ENCODE measurements around the gene KIAA0930.

Gene KIAA0930

DNA sequence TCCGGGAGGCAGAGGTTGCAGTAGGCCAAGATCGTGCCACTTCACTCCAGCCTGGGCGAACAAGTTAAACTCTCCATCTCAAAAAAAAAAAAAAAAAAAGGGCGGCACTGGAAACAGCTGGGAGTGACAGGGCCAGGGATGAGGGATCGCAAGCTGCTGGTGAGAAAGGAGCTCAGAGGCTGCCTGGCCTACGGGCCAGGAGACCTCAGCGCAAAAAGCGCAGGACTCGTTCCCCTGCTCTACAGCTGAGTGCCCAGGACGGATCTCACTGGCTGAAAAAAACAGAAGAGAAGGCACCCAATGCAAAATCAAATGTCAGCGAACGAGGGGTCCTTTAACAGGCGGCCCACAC, 77.6 kb downstream of the KIAA0930 start:
- WGBS, 2 experiments = 6 to 12% methylated on average over 13 of the region's 13 CpGs

DNA sequence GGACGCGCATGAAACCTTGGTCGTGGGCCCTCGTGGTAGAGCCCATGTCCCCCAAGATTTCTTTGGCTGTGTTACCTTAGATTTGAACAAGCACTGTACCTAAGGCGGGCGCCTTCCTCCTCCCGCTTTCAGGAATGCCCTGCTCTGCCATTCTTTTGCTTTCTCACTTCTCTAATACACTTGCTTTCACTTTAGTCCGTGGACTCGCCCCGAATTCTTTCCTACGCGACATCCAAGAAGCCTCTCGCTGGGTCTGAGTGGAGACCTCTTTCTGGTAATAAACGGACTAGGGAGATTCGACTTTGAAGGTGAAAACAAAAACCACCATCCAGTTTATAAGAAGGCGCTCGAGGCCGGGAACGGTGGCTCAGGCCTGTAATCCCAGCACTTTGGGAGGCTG, 78.2 kb downstream of the KIAA0930 start:
- H3K9me3 ChIP-seq (ENCODE audit: control insufficient read depth, low read length) = no peaks in the 10 kb centered on the region
- WGBS, 2 experiments = 60 to 64% methylated on average over 19 of the region's 19 CpGs
- H3K4me1 ChIP-seq (ENCODE audit: control insufficient read depth, insufficient read depth, low read length) = peaks cover 19% of the 10 kb centered on the region
- H3K27ac ChIP-seq (ENCODE audit: insufficient read depth, low read depth, low read length, poor library complexity, severe bottlenecking) = no peak overlapping the region
- no peaks in the 10 kb centered on the region for H3K27me3 ChIP-seq (ENCODE audit: control insufficient read depth, insufficient read depth, low read length, poor library complexity, severe bottlenecking)
- no peak overlapping the region for H3K4me3 ChIP-seq (ENCODE audit: insufficient read depth, low read depth, low read length)
- H3K36me3 ChIP-seq (ENCODE audit: control insufficient read depth, insufficient read depth, low read length) = peaks cover 12% of the 10 kb centered on the region

More for the DNA sequence above, 77.6 kb downstream of the KIAA0930 start:
- Histone ChIP-seq H3K4me1 (ENCODE audit: control insufficient read depth, insufficient read depth, low read length) (peaks cover 19% of the 10 kb centered on the region), H3K36me3 (ENCODE audit: control insufficient read depth, insufficient read depth, low read length) (peaks cover 7% of the 10 kb centered on the region), H3K27me3 (ENCODE audit: control insufficient read depth, insufficient read depth, low read length, poor library complexity, severe bottlenecking) (no peaks in the 10 kb centered on the region), H3K9me3 (ENCODE audit: control insufficient read depth, low read length) (no peaks in the 10 kb centered on the region), H3K27ac (ENCODE audit: insufficient read depth, low read depth, low read length, poor library complexity, severe bottlenecking) (no peak overlapping the region), H3K4me3 (ENCODE audit: insufficient read depth, low read depth, low read length) (peak overlapping the region; percentile 86)

DNA sequence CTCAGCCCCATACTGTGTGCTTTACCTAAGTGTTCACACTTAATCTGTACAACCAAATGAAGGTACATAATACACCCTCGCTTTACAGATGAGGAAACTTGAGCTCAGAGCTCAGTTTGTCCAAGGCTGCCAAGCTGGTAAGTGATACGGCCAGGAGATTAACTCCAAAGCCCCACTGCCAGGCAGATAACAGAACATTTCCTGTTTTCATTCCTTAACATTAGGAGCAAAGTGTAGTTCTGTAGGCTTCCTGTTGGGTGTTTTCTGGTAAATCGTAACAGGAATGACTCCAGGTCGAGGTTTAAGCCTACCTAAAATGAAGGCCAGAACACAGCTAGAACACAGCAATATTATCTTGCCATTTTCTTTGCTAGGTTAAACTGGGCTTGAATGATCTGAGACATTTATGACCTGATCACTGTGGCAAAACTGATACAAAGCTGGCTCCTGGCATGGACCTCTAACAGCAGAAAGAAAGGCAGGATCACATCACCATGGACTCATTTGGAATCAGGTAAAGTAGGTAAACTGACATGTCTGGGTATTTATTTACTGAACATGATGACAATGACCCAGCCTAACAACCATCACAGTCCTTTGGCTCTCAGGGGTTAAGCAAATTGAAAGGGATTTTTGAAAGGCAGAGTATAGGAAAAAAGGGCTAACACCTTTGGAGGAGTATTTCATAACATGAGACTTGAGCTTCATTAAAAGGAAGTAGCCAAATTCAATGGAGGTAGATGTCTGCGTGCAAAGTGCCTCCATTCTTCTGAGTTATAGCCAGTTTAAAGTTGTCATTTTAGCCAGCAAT, 80.8 kb downstream of the KIAA0930 start:
- H3K4me1 ChIP-seq (ENCODE audit: control insufficient read depth, insufficient read depth, low read length) = peaks cover 8% of the 10 kb centered on the region
- no peaks in the 10 kb centered on the region for H3K27me3 ChIP-seq (ENCODE audit: control insufficient read depth, insufficient read depth, low read length, poor library complexity, severe bottlenecking)
- no peaks in the 10 kb centered on the region for H3K9me3 ChIP-seq (ENCODE audit: control insufficient read depth, low read length)
- WGBS, 2 experiments = 77% methylated on average over 5 of the region's 5 CpGs
- peaks cover 6% of the 10 kb centered on the region for H3K36me3 ChIP-seq (ENCODE audit: control insufficient read depth, insufficient read depth, low read length)
- H3K27ac ChIP-seq (ENCODE audit: insufficient read depth, low read depth, low read length, poor library complexity, severe bottlenecking) = no peak overlapping the region
- H3K4me3 ChIP-seq (ENCODE audit: insufficient read depth, low read depth, low read length) = no peak overlapping the region

DNA sequence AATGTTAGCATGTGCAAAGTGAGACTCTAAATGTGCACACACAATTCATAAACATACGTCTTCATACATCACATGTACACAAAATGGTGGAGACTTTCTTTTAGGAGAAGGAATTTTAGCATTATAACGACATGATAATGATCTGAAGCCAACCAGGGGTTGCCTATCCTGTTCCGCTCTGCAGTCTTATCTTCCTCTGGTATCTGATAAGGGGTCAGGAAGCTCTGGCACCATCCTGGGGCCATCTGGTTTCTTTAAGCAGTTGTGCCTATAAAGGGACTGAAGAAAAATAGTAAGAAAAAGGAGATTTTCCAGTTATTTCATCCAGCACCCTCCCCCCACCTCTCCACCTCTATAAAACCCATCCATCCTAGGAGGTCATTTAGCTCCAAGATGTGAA, 82.8 kb downstream of the KIAA0930 start:
- no peaks in the 10 kb centered on the region for H3K9me3 ChIP-seq (ENCODE audit: control insufficient read depth, low read length)
- peaks cover 8% of the 10 kb centered on the region for H3K4me1 ChIP-seq (ENCODE audit: control insufficient read depth, insufficient read depth, low read length)
- no peaks in the 10 kb centered on the region for H3K27me3 ChIP-seq (ENCODE audit: control insufficient read depth, insufficient read depth, low read length, poor library complexity, severe bottlenecking)
- H3K4me3 ChIP-seq (ENCODE audit: insufficient read depth, low read depth, low read length) = no peak overlapping the region
- WGBS, 2 experiments = 95 to 100% methylated on average over 2 to 3 of the region's 3 CpGs
- no peak overlapping the region for H3K27ac ChIP-seq (ENCODE audit: insufficient read depth, low read depth, low read length, poor library complexity, severe bottlenecking)
- peaks cover 6% of the 10 kb centered on the region for H3K36me3 ChIP-seq (ENCODE audit: control insufficient read depth, insufficient read depth, low read length)

DNA sequence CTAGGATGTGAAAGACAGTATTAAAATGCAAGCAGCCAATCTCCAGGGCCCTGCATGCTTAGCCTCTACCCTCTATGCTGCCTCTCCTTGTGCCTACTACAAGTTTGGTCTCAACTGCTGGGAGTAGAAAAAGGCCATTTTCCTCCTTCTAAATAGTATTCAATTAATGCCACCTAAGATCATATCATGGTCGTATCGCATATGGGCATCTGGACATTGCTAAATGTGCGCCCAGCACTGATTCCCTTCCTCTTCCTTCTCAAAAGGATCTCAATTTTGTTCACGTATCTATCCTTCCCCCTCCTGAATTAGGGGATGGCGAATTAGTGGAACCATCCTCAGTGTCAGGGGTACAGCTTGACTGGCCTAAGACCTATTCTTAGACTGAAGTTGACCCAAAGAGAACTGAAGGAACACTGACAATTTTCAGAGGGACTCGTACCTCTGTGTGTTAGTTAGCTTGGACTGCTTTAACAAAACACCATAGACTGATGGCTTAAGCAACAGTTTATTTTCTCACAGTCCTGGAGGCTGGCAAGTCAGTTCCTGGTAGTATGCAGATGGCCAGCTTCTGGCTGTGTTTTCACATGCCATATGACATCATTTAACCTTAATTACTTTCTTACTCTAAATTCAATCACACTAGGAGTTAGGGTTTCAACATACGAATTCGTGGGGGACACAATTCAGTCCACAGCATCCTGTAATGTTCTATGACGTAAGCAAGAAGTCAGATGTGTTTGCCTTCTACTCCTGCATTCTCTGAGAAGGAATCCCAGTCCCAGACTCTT, 85.4 kb downstream of the KIAA0930 start:
- Histone ChIP-seq H3K4me3 (ENCODE audit: insufficient read depth, low read depth, low read length) (no peak overlapping the region), H3K9me3 (ENCODE audit: control insufficient read depth, low read length) (no peaks in the 10 kb centered on the region), H3K4me1 (ENCODE audit: control insufficient read depth, insufficient read depth, low read length) (no peaks in the 10 kb centered on the region), H3K27ac (ENCODE audit: insufficient read depth, low read depth, low read length, poor library complexity, severe bottlenecking) (no peak overlapping the region), H3K27me3 (ENCODE audit: control insufficient read depth, insufficient read depth, low read length, poor library complexity, severe bottlenecking) (no peaks in the 10 kb centered on the region), H3K36me3 (ENCODE audit: control insufficient read depth, insufficient read depth, low read length) (peaks cover 6% of the 10 kb centered on the region)
- WGBS, 2 experiments = 85 to 86% methylated on average over 9 of the region's 9 CpGs

DNA sequence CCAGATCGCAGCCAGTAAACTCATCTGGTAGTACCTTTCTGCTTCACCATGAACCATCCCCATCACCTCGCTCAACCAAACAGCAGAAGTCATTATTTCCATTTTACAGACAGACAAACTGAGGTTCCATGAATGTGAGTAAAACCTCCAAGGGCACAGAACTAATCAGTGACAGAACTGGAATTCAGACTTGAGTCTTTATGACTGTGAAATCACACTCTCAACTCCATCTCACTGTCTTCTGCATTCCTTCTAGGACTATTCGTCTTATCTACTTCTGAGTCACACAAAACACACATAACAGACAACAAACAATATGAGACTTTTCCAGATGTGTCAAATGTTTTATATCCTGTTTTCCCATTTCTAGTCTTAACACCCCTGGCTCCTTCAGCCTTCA, 86.3 kb downstream of the KIAA0930 start:
- Histone ChIP-seq H3K27me3 (ENCODE audit: control insufficient read depth, insufficient read depth, low read length, poor library complexity, severe bottlenecking) (no peaks in the 10 kb centered on the region), H3K4me3 (ENCODE audit: insufficient read depth, low read depth, low read length) (no peak overlapping the region), H3K4me1 (ENCODE audit: control insufficient read depth, insufficient read depth, low read length) (no peaks in the 10 kb centered on the region), H3K36me3 (ENCODE audit: control insufficient read depth, insufficient read depth, low read length) (peaks cover 6% of the 10 kb centered on the region), H3K27ac (ENCODE audit: insufficient read depth, low read depth, low read length, poor library complexity, severe bottlenecking) (no peak overlapping the region), H3K9me3 (ENCODE audit: control insufficient read depth, low read length) (no peaks in the 10 kb centered on the region)
- WGBS, 2 experiments = 93 to 97% methylated on average over 3 of the region's 3 CpGs

DNA sequence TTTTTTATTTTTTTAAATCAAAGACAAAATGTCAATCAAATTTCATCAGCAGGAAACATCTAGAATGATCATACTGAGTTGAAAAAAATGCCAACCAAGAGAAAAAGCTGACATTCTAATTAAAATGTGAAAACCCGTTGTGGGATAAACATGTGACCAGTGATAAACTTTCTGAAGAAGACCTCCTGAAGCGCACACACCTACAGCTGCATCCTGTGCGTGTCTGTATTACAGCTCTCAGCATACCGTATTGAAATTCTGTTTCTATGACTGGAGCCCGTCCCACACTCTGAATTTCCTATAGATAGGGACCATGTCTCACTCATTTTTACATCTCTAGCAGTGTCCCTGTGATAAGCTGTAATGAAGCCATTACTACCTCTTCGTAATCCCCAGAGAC, 89.2 kb downstream of the KIAA0930 start:
- Histone ChIP-seq H3K4me1 (ENCODE audit: control insufficient read depth, insufficient read depth, low read length) (no peaks in the 10 kb centered on the region), H3K27me3 (ENCODE audit: control insufficient read depth, insufficient read depth, low read length, poor library complexity, severe bottlenecking) (no peaks in the 10 kb centered on the region), H3K9me3 (ENCODE audit: control insufficient read depth, low read length) (no peaks in the 10 kb centered on the region), H3K36me3 (ENCODE audit: control insufficient read depth, insufficient read depth, low read length) (no peaks in the 10 kb centered on the region), H3K27ac (ENCODE audit: insufficient read depth, low read depth, low read length, poor library complexity, severe bottlenecking) (no peak overlapping the region), H3K4me3 (ENCODE audit: insufficient read depth, low read depth, low read length) (no peak overlapping the region)
- WGBS, 2 experiments = 96% methylated on average over 6 of the region's 6 CpGs

DNA sequence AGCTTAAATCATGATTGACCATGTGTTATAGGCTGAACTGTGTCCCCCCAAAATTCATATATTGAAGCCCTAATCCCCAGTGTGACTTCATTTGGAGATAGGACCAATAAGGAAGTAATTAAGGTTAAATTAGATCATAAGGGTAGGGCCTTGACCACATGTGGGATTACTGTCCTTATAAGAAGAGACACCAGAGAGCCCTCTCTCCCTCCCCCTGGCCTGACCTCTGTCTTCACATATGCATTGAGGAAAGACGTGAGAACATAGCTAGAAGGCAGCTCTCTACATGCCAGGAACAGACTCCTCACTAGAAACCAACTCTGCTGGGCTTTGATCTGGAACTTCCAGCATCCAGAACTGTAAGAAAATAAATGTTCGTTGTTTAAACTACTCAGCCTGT, 90.6 kb downstream of the KIAA0930 start:
- Histone ChIP-seq H3K36me3 (ENCODE audit: control insufficient read depth, insufficient read depth, low read length) (no peaks in the 10 kb centered on the region), H3K27me3 (ENCODE audit: control insufficient read depth, insufficient read depth, low read length, poor library complexity, severe bottlenecking) (no peaks in the 10 kb centered on the region), H3K27ac (ENCODE audit: insufficient read depth, low read depth, low read length, poor library complexity, severe bottlenecking) (no peak overlapping the region), H3K9me3 (ENCODE audit: control insufficient read depth, low read length) (no peaks in the 10 kb centered on the region), H3K4me3 (ENCODE audit: insufficient read depth, low read depth, low read length) (no peak overlapping the region), H3K4me1 (ENCODE audit: control insufficient read depth, insufficient read depth, low read length) (no peaks in the 10 kb centered on the region)
- WGBS, 2 experiments = 60 to 76% methylated on average over 1 to 2 of the region's 2 CpGs

DNA sequence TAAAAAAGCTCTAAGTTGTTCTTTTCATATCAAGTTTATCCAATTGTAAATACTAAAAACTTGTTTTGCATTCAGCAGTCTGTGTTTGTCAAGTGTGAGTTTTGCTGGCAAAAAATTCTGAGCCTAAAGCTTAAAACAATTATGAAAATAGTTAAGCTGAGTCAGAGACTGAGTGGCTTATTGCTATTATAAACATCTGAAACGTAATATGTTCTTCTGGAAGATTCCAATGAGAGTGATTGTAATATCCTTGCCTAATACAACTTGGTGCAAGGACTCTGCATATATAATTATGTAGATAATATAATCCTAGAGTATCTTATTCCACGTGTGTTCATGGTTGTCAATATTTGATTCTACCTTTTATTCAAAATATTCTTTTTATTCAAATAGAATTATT, 91.0 kb downstream of the KIAA0930 start:
- no peaks in the 10 kb centered on the region for H3K9me3 ChIP-seq (ENCODE audit: control insufficient read depth, low read length)
- no peaks in the 10 kb centered on the region for H3K4me1 ChIP-seq (ENCODE audit: control insufficient read depth, insufficient read depth, low read length)
- no peak overlapping the region for H3K27ac ChIP-seq (ENCODE audit: insufficient read depth, low read depth, low read length, poor library complexity, severe bottlenecking)
- no peaks in the 10 kb centered on the region for H3K36me3 ChIP-seq (ENCODE audit: control insufficient read depth, insufficient read depth, low read length)
- H3K27me3 ChIP-seq (ENCODE audit: control insufficient read depth, insufficient read depth, low read length, poor library complexity, severe bottlenecking) = no peaks in the 10 kb centered on the region
- H3K4me3 ChIP-seq (ENCODE audit: insufficient read depth, low read depth, low read length) = no peak overlapping the region
- 100% methylated on average over 1 of the region's 2 CpGs for WGBS, 2 experiments

DNA sequence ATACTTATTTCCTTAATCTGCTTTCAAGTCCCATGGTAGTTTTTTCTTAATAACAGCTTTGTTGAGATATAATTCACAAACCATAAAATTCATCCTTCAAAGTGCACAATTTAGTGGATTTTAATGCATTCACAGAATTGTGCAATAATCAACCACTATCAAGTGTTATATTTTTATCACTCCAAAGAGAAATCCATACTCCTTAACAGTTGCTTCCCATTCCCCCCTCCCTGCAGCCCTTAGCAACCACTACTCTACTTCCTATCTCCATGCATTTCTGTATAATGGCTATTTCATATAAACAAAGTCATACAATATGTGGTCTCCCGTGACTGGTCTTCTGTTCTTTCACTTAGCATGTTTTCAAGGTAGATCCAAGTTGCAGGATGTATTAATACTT, 95.8 kb downstream of the KIAA0930 start:
- Histone ChIP-seq H3K27me3 (ENCODE audit: control insufficient read depth, insufficient read depth, low read length, poor library complexity, severe bottlenecking) (no peaks in the 10 kb centered on the region), H3K4me1 (ENCODE audit: control insufficient read depth, insufficient read depth, low read length) (no peaks in the 10 kb centered on the region), H3K9me3 (ENCODE audit: control insufficient read depth, low read length) (no peaks in the 10 kb centered on the region), H3K36me3 (ENCODE audit: control insufficient read depth, insufficient read depth, low read length) (no peaks in the 10 kb centered on the region), H3K4me3 (ENCODE audit: insufficient read depth, low read depth, low read length) (no peak overlapping the region), H3K27ac (ENCODE audit: insufficient read depth, low read depth, low read length, poor library complexity, severe bottlenecking) (no peak overlapping the region)
- WGBS, 2 experiments = 100% methylated on average over 1 of the region's 1 CpG; no CpG with 5 or more reads in 1 of the 2 experiments
